GM21515 (cell line): ENCODE measurements around the gene HIBADH.

Experiments
- ATAC-seq: cut with Tn5 transposase; IDR thresholded peaks from one replicate; pipeline ENCODE4 v1.9.1; 2021; ENCODE audit not compliant: unreplicated experiment

Gene HIBADH

GRCh38 chr7:27662490-27663205 lies at the start of gene HIBADH:
HIBADH (minus strand) TSS chr7:27662883; CDS start chr7:27662788, 95 bp downstream.
- peak; percentile 99 for ATAC-seq

- ATAC-seq, result no peak
These were observed 49.5 kb upstream of the HIBADH start for GRCh38 chr7:27712217-27712616.

- no peak for ATAC-seq
These were observed 46.7 kb upstream of the HIBADH start for GRCh38 chr7:27709137-27710075.

- ATAC-seq, result no peak
These were observed 45.8 kb upstream of the HIBADH start for GRCh38 chr7:27708485-27708884.

- no peak for ATAC-seq
These were observed 42.5 kb upstream of the HIBADH start for GRCh38 chr7:27705200-27705594.

GRCh38 chr7:27704422-27705199 lies 41.9 kb upstream of the HIBADH start:
- no peak for ATAC-seq

GRCh38 chr7:27703181-27703580 lies 40.5 kb upstream of the HIBADH start:
- ATAC-seq, result no peak

- no peak for ATAC-seq
These were observed 37.8 kb upstream of the HIBADH start for GRCh38 chr7:27700501-27700900.

- ATAC-seq, result no peak
These were observed 37.1 kb upstream of the HIBADH start for GRCh38 chr7:27699751-27700150.

- ATAC-seq, result peak; percentile 92
These were observed 35.3 kb upstream of the HIBADH start for GRCh38 chr7:27697861-27698430.

GRCh38 chr7:27695096-27695495 lies 32.4 kb upstream of the HIBADH start:
- no peak for ATAC-seq

- no peak for ATAC-seq
These were observed 31.1 kb upstream of the HIBADH start for GRCh38 chr7:27693794-27694193.

- ATAC-seq, result no peak
These were observed 28.0 kb upstream of the HIBADH start for GRCh38 chr7:27690649-27691048.

GRCh38 chr7:27689591-27690164 lies 27.0 kb upstream of the HIBADH start:
- ATAC-seq, result no peak

- no peak for ATAC-seq
These were observed 26.5 kb upstream of the HIBADH start for GRCh38 chr7:27689150-27689549.

- no peak for ATAC-seq
These were observed 26.0 kb upstream of the HIBADH start for GRCh38 chr7:27688646-27689045.

GRCh38 chr7:27688056-27688455 lies 25.4 kb upstream of the HIBADH start:
- no peak for ATAC-seq

GRCh38 chr7:27686315-27686714 lies 23.6 kb upstream of the HIBADH start:
- ATAC-seq, result no peak

GRCh38 chr7:27685893-27686292 lies 23.2 kb upstream of the HIBADH start:
- no peak for ATAC-seq

- no peak for ATAC-seq
These were observed 22.5 kb upstream of the HIBADH start for GRCh38 chr7:27685209-27685608.

- no peak for ATAC-seq
These were observed 21.8 kb upstream of the HIBADH start for GRCh38 chr7:27684491-27684890.
